CD4-positive, alpha-beta memory T cell (primary cell): Measurements from ENCODE around the gene MAP4K4. TPM values are rescaled to one million over a fixed set of nuclear protein-coding genes. Genes with fewer than 3 reads are reported as not detected.

Experiments used
- CTCF ChIA-PET: fragments of 350-600 bp; sonication (Branson Sonifier 250); formaldehyde crosslinking; loops from one replicate; lab custom pipeline; 2021; ENCODE audit warnings: inconsistent platforms; ENCODE audit not compliant: partially characterized antibody; lab: Charles Lee
- POLR2A ChIA-PET: fragments of 350-600 bp; sonication (Branson Sonifier 250); formaldehyde crosslinking; loops from one replicate; lab custom pipeline; 2021; ENCODE audit not compliant: partially characterized antibody; lab: Charles Lee
- DNase-seq, 5 donors: peaks; one replicate each; pipeline versions ENCODE4 v3.0.0 to v3.0.0-alpha.2; 2020 to 2022; ENCODE audit warnings: mixed read lengths in 1 of 5
- H3K27ac ChIP-seq: one replicate; pipeline ENCODE4 v1.7.0; 2013; ENCODE audit warnings: low read depth, low read length
- H3K27me3 ChIP-seq: 2 replicates; pipeline ENCODE4 v1.7.0; 2013; ENCODE audit warnings: mild to moderate bottlenecking, low read length, moderate library complexity; ENCODE audit not compliant: insufficient read depth
- H3K36me3 ChIP-seq: 2 replicates; pipeline ENCODE4 v1.7.0; 2013; ENCODE audit warnings: mild to moderate bottlenecking, low read length, moderate library complexity; ENCODE audit not compliant: insufficient read depth
- H3K4me1 ChIP-seq: 2 replicates; pipeline ENCODE4 v1.7.0; 2013; ENCODE audit warnings: mild to moderate bottlenecking, low read length, moderate library complexity; ENCODE audit not compliant: insufficient read depth
- H3K4me3 ChIP-seq, 2 donors: one replicate each; pipeline ENCODE4 v1.7.0; 2013; ENCODE audit warnings: low read length in 2 of 2, mild to moderate bottlenecking in 1 of 2
- H3K9me3 ChIP-seq, 2 donors: one replicate each; pipeline ENCODE4 v1.7.0; 2013; ENCODE audit warnings: low read length in 2 of 2, control low read depth in 1 of 2; ENCODE audit not compliant: control insufficient read depth in 1 of 2
- H3K27ac Mint-ChIP-seq, 7 donors: one replicate each; pipeline ENCODE4 v1.8.0; 2020 to 2021; ENCODE audit warnings: mixed read lengths in 7 of 7, mild to moderate bottlenecking in 6 of 7, inconsistent platforms in 3 of 7, moderate library complexity in 3 of 7
- H3K27me3 Mint-ChIP-seq, 2 donors: one replicate each; pipeline ENCODE4 v1.8.0; 2020 to 2021; ENCODE audit warnings: mixed read lengths in 2 of 2
- H3K36me3 Mint-ChIP-seq, 2 donors: one replicate each; pipeline ENCODE4 v1.8.0; 2020 to 2021; ENCODE audit warnings: mixed read lengths in 2 of 2, inconsistent platforms in 1 of 2, mild to moderate bottlenecking in 1 of 2
- H3K4me1 Mint-ChIP-seq, 4 donors: one replicate each; pipeline ENCODE4 v1.8.0; 2020 to 2021; ENCODE audit warnings: mixed read lengths in 4 of 4, mild to moderate bottlenecking in 1 of 4
- H3K4me3 Mint-ChIP-seq, 8 donors: one replicate each; pipeline ENCODE4 v1.8.0; 2020 to 2021; ENCODE audit warnings: mixed read lengths in 8 of 8, mild to moderate bottlenecking in 7 of 8, moderate library complexity in 6 of 8, inconsistent platforms in 3 of 8
- H3K9me3 Mint-ChIP-seq, 8 donors: one replicate each; pipeline ENCODE4 v1.8.0; 2020 to 2021; ENCODE audit warnings: mixed read lengths in 8 of 8, mild to moderate bottlenecking in 5 of 8, inconsistent platforms in 3 of 8, moderate library complexity in 1 of 8
- intact Hi-C: fragments of 100-400 bp; cut with micrococcal nuclease; formaldehyde crosslinking; loops from one replicate; pipeline ENCODE4 v1.15.1; 2023
- polyA plus RNA-seq, 2 donors: library from polyadenylated mRNA; unstranded; fragments of 300-500 nt; fragmentation: Illumina TruSeq; gene quantifications; one replicate each; pipeline ENCODE4 v1.2.3, GENCODE V29; 2021
- total RNA-seq, 2 experiments: library from RNA; stranded (reverse); gene quantifications; one replicate each; pipeline ENCODE4 v1.2.3, GENCODE V29; 2021

MAP4K4 gene
- total and polyA plus RNA-seq, 4 experiments from 2014 or later, result 2.4 to 114 (median 62.2) TPM

DNA sequence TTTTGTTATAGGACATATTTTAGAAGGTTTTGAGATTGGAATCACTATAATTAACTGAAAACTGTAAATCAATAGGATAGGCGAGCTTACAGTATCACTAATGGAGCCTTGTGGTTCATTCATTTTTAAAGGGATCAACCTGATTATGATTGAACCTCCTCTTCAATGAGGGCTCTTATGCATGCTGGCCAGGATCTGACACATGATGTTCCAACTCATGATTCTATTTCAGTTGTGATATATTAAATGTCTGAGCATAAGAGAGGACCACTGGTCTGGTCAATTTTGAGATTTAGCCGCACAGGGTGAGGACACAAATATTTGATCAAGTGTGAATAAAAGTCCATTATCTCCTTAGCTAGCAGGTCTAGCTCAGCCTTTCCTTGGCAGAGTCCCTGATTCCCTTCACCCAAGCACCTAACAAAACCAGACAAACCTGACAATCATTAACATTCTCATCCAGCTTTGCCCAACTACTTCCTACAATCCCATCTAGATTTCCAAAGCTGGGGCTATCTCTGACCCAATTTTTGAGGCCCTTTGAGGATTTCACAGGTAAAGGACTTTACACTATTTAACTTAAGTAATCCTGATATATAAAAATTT is 6.9 kb upstream of the MAP4K4 start:
- Mint-ChIP-seq H3K4me1 (peaks cover 11 to 25% (median 18%) of the 10 kb centered on the region in 4 donors), H3K27me3 (no peaks in the 10 kb centered on the region), H3K36me3 (no peaks in the 10 kb centered on the region), H3K9me3 (peaks cover 0 to 3% (median 0%) of the 10 kb centered on the region in 8 donors), H3K27ac (no peak overlapping the region), H3K4me3 (no peak overlapping the region)
- no peaks in the 10 kb centered on the region for H3K9me3 ChIP-seq
- intact Hi-C loops, result no loop called here
- CTCF ChIA-PET, result interaction anchor here (1.9 kb wide), 1 partner anchor 141 kb away, joined by 6 read pairs; no protein-coding TSS in a partner anchor
- POLR2A ChIA-PET, result interaction anchor here (1.5 kb wide), 1 partner anchor 28 kb away, joined by 3 read pairs; no protein-coding TSS in a partner anchor
- no peaks in the 10 kb centered on the region for H3K27me3 ChIP-seq
- H3K36me3 ChIP-seq, result no peaks in the 10 kb centered on the region
- H3K4me3 ChIP-seq, result no peak overlapping the region
- H3K27ac ChIP-seq, result no peak overlapping the region
- no peak for DNase-seq
- peaks cover 14% of the 10 kb centered on the region for H3K4me1 ChIP-seq

DNA sequence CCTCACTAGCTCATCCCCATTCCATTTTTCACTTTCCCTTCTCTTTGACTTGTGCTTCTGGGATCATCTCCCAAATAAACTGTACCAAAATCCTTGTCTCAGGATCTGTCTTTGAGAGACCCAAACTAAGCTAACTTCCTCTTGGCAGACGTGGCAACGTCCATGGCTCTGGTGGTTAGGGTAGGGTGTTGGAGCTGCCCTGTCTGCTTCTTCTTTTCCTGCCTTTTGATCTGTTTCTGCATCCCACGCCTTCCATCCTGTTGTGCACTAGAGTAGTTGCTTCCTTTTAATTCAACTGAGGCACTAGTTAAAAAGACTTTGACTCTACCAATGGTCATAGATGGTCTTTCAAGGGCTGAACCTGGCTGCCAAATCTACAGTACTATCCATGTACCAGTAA is 5.5 kb upstream of the MAP4K4 start:
- POLR2A ChIA-PET, result interaction anchor here (1.4 kb wide), 1 partner anchor 26 kb away, joined by 5 read pairs; no protein-coding TSS in a partner anchor
- H3K27ac ChIP-seq, result no peak overlapping the region
- no peaks in the 10 kb centered on the region for H3K27me3 ChIP-seq
- H3K9me3 ChIP-seq, result no peaks in the 10 kb centered on the region
- DNase-seq, result no peak
- CTCF ChIA-PET, result interaction anchor here (1.0 to 1.9 kb wide), 5 partner anchors 28 to 140 kb away, joined by 3 to 6 read pairs (median 4); no protein-coding TSS in a partner anchor
- Mint-ChIP-seq H3K4me3 (peak overlapping the region in 2 of 8 donors; percentile 47 to 54), H3K36me3 (peaks cover 0 to 3% of the 10 kb centered on the region in 2 donors), H3K27ac (peak overlapping the region in 5 of 7 donors; percentile 1 to 65 (median 13)), H3K9me3 (peaks cover 0 to 3% (median 0%) of the 10 kb centered on the region in 8 donors), H3K4me1 (peaks cover 14 to 26% (median 24%) of the 10 kb centered on the region in 4 donors), H3K27me3 (no peaks in the 10 kb centered on the region)
- peaks cover 18% of the 10 kb centered on the region for H3K4me1 ChIP-seq
- intact Hi-C loops, result no loop called here
- H3K4me3 ChIP-seq, result no peak overlapping the region
- H3K36me3 ChIP-seq, result no peaks in the 10 kb centered on the region

DNA sequence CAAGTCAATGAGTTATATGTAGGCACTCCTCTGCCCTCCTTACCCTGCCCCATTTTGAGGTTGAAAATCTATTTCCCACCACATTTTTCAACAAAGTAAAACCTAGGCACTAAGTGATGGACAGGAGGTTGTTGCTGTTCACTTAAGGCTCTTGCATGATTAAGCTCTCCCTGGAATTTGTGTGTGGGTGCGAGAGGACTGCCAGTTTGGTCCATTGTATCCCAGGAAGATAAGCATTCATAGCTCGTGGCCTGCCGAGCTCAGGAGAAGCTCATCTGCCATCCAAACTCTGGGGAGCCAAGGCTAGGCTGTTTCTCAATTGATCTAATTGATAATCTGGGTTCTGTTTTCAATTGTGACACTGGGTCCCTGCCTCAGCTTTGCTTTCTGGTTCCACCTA is 4.7 kb upstream of the MAP4K4 start:
- H3K9me3 Mint-ChIP-seq, result peaks cover 0 to 3% (median 0%) of the 10 kb centered on the region in 8 donors
- CTCF ChIA-PET, result interaction anchor here (1.0 to 1.9 kb wide), 4 partner anchors 18 to 78 kb away, joined by 3 to 7 read pairs (median 4); no protein-coding TSS in a partner anchor

DNA sequence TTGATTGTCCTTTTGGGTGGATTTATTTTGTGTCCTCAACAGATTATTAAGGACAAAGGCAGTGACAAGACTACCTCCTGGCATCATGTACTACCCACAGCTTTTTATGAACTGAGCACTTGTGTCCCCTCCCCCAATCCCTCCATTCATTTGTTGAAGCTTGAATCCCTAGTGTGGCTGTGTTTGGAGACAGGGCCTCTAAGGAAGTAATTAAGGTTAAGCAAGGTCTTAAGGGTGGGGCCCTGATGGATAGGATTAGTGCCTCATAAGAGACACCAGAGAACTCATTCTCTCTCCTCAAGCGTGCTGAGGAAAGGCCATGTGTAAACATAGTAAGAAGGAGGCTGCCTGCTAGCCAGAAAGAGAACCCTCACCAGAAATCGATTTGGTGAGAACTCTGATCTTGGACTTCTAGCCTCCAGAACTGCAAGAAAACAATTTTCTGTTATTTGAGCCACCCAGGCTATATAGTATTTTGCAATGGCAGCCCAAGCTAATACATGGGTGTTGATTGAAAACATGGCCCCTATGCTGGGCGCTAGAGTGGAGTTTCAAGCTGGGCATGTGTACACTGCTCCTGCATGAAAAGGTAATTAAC is 3.4 kb upstream of the MAP4K4 start:
- H3K27ac ChIP-seq, result no peak overlapping the region
- H3K36me3 Mint-ChIP-seq, result peaks cover 0 to 3% of the 10 kb centered on the region in 2 donors
- POLR2A ChIA-PET, result interaction anchor here (1.0 to 4.1 kb wide), 2 partner anchors 11 to 23 kb away, joined by 3 to 18 read pairs; no protein-coding TSS in a partner anchor
- intact Hi-C loops, result no loop called here
- peaks cover 18% of the 10 kb centered on the region for H3K4me1 ChIP-seq
- no peak overlapping the region for H3K4me3 ChIP-seq
- H3K27ac Mint-ChIP-seq, result peak overlapping the region in 2 of 7 donors; percentile 33 to 71
- H3K4me1 Mint-ChIP-seq, result peaks cover 14 to 26% (median 24%) of the 10 kb centered on the region in 4 donors
- no peaks in the 10 kb centered on the region for H3K36me3 ChIP-seq
- no peaks in the 10 kb centered on the region for H3K9me3 ChIP-seq
- H3K4me3 Mint-ChIP-seq, result no peak overlapping the region
- H3K27me3 ChIP-seq, result no peaks in the 10 kb centered on the region
- CTCF ChIA-PET, result interaction anchor here (0.7 to 1.9 kb wide), 3 partner anchors 17 to 76 kb away, joined by 4 to 7 read pairs (median 5); no protein-coding TSS in a partner anchor
- no peak for DNase-seq
- peaks cover 0 to 3% (median 0%) of the 10 kb centered on the region in 8 donors for H3K9me3 Mint-ChIP-seq
- no peaks in the 10 kb centered on the region for H3K27me3 Mint-ChIP-seq

More for the DNA sequence above, 4.7 kb upstream of the MAP4K4 start:
- no peak overlapping the region for H3K27ac ChIP-seq
- H3K36me3 ChIP-seq, result no peaks in the 10 kb centered on the region
- DNase-seq, result no peak
- POLR2A ChIA-PET, result interaction anchor here (0.6 to 1.4 kb wide), 2 partner anchors 9 to 25 kb away, joined by 4 to 5 read pairs; no protein-coding TSS in a partner anchor
- Mint-ChIP-seq H3K27ac (peak overlapping the region in 2 of 7 donors; percentile 58 to 61), H3K27me3 (no peaks in the 10 kb centered on the region), H3K4me1 (peaks cover 14 to 26% (median 24%) of the 10 kb centered on the region in 4 donors), H3K36me3 (peaks cover 0 to 3% of the 10 kb centered on the region in 2 donors), H3K4me3 (no peak overlapping the region)
- H3K4me1 ChIP-seq, result peaks cover 18% of the 10 kb centered on the region
- H3K4me3 ChIP-seq, result no peak overlapping the region
- H3K27me3 ChIP-seq, result no peaks in the 10 kb centered on the region
- intact Hi-C loops, result no loop called here
- H3K9me3 ChIP-seq, result no peaks in the 10 kb centered on the region

DNA sequence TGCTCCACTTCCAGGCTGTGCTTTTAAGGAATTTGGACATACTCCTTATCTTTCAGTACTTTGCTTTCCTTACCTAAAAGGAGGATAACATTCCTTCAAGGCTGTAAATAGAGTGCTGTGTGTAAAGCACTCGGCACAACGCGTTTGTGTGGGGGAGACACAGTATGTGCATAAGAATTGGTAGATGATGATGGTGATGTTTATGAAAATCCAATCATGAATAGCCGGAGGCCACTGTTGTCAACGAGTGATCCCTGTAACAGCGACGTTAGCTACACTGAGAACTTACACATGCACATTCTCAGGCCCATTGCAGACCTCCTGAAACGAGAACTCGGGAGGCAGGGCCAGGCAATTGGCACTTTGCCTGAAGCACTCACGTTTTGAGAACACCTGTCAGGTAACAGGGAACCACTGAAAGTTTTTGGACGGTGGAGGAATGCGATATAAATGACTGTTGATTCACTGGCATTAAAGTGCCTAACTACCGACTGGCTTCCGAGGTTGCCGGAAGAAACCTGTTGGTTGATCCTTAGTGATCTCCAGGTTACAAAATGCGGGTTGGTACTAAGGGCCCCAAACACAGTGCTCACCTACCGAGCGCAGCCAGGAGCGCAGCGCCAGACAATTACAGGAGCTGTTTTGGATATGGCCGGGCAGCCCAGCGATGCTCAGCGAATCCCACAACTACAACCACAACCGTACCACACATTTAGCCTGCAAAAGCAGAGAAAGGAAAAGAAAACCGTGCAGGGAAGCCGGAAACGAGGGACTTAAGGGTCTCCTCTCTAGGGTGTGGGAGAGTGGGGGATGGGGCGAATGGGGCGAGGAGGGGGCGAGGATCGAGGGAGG is 1.0 kb upstream of the MAP4K4 start:
- H3K4me1 ChIP-seq, result peaks cover 42% of the 10 kb centered on the region
- peak overlapping the region; percentile 52 for H3K27ac ChIP-seq
- H3K27me3 ChIP-seq, result no peaks in the 10 kb centered on the region
- Mint-ChIP-seq H3K27ac (peak overlapping the region; percentile 89 to 98 (median 95)), H3K27me3 (no peaks in the 10 kb centered on the region), H3K4me3 (peak overlapping the region; percentile 92 to 96 (median 94)), H3K4me1 (peaks cover 19 to 32% (median 24%) of the 10 kb centered on the region in 4 donors), H3K9me3 (peaks cover 0 to 3% (median 0%) of the 10 kb centered on the region in 8 donors), H3K36me3 (peaks cover 4 to 8% of the 10 kb centered on the region in 2 donors)
- peak overlapping the region; percentile 27 to 63 for H3K4me3 ChIP-seq
- no peak for DNase-seq
- H3K9me3 ChIP-seq, result no peaks in the 10 kb centered on the region
- CTCF ChIA-PET, result interaction anchor here (0.9 to 3.2 kb wide), 10 partner anchors 13 to 278 kb away, joined by 3 to 18 read pairs (median 4); partner anchors contain the start of gene RFX8
- no peaks in the 10 kb centered on the region for H3K36me3 ChIP-seq
- POLR2A ChIA-PET, result interaction anchor here (0.5 to 6.4 kb wide), 20 partner anchors 8 to 388 kb away, joined by 3 to 171 read pairs (median 4); partner anchors contain the start of genes RFX8 and RNF149
- intact Hi-C loops, result loop anchor here (1.0 to 5.0 kb wide), 2 partner anchors 44 to 222 kb away; no protein-coding TSS in a partner anchor
